Keratinocyte (primary cell): ENCODE results near the gene SPSB4. TPM values are rescaled to one million over a fixed set of nuclear protein-coding genes. Genes with fewer than 3 reads are reported as not detected.

Experiments used
- DNase-seq: peaks from one replicate; pipeline ENCODE4 v3.0.0-alpha.2; 2011; ENCODE audit warnings: low read depth, missing footprints, low spot score
- FAIRE-seq: peaks from 2 replicates; lab custom pipeline; 2011; peaks lifted over from hg19 to GRCh38; lab: Jason Lieb, UNC
- H2AFZ ChIP-seq: 2 replicates; pipeline ENCODE4 v1.6.0; 2012; ENCODE audit warnings: low read length, control low read depth, inconsistent platforms; ENCODE audit not compliant: control insufficient read depth
- H3K27ac ChIP-seq: 2 replicates; pipeline ENCODE4 v1.5.1; 2011; ENCODE audit warnings: low read length; ENCODE audit not compliant: control insufficient read depth, insufficient read depth
- H3K27me3 ChIP-seq: 3 replicates; pipeline ENCODE4 v1.6.0; 2011; ENCODE audit warnings: low read length; ENCODE audit not compliant: control insufficient read depth, insufficient read depth; ENCODE audit errors: extremely low read depth
- H3K36me3 ChIP-seq, 2 experiments: 2 replicates in 1 of 2; 3 replicates in 1 of 2; pipeline ENCODE4 v1.5.1; 2011; ENCODE audit warnings: low read length in 2 of 2, mild to moderate bottlenecking in 1 of 2; ENCODE audit not compliant: control insufficient read depth in 2 of 2, insufficient read depth in 2 of 2; ENCODE audit errors: extremely low read depth in 1 of 2
- H3K4me1 ChIP-seq: 3 replicates; pipeline ENCODE4 v1.5.1; 2011; ENCODE audit warnings: low read length; ENCODE audit not compliant: control insufficient read depth, insufficient read depth; ENCODE audit errors: extremely low read depth
- H3K4me2 ChIP-seq: 3 replicates; pipeline ENCODE4 v1.6.0; 2011; ENCODE audit warnings: low read depth, low read length; ENCODE audit not compliant: control insufficient read depth, insufficient read depth; ENCODE audit errors: extremely low read depth
- H3K4me3 ChIP-seq, 3 experiments: fragments of 200-600 bp in 1 of 3; sonication (generic) in 1 of 3; 2 replicates in 2 of 3; 3 replicates in 1 of 3; pipeline ENCODE4 v1.5.1; 2011 to 2016; ENCODE audit warnings: low read length in 3 of 3, mild to moderate bottlenecking in 3 of 3, control low read depth in 2 of 3, inconsistent platforms in 1 of 3, low read depth in 1 of 3, mixed read lengths in 1 of 3, mixed run types in 1 of 3, moderate library complexity in 1 of 3; ENCODE audit not compliant: control insufficient read depth in 2 of 3, insufficient read depth in 2 of 3; ENCODE audit errors: extremely low read depth in 1 of 3
- H3K79me2 ChIP-seq: 2 replicates; pipeline ENCODE4 v1.6.0; 2012; ENCODE audit warnings: low read length; ENCODE audit not compliant: control insufficient read depth, insufficient read depth
- H3K9ac ChIP-seq: 3 replicates; pipeline ENCODE4 v1.6.0; 2011; ENCODE audit warnings: low read length; ENCODE audit not compliant: control insufficient read depth, insufficient read depth; ENCODE audit errors: extremely low read depth
- H3K9me1 ChIP-seq: 3 replicates; pipeline ENCODE4 v1.6.0; 2011; ENCODE audit warnings: low read length; ENCODE audit not compliant: control insufficient read depth, insufficient read depth; ENCODE audit errors: extremely low read depth
- H3K9me3 ChIP-seq: 2 replicates; pipeline ENCODE4 v1.5.1; 2012; ENCODE audit warnings: low read depth, low read length; ENCODE audit not compliant: control insufficient read depth
- H4K20me1 ChIP-seq: 3 replicates; pipeline ENCODE4 v1.6.0; 2011; ENCODE audit warnings: low read length; ENCODE audit not compliant: control insufficient read depth, insufficient read depth; ENCODE audit errors: extremely low read depth
- EZH2 ChIP-seq: IDR thresholded peaks from one replicate; pipeline ENCODE4 v1.6.1; 2012; ENCODE audit warnings: inconsistent platforms, mild to moderate bottlenecking, low read length, moderate library complexity
- dilution Hi-C: fragments of 300-500 bp; cut with MboI; formaldehyde crosslinking; loops from one replicate; pipeline ENCODE4 v1.7.0; 2020; ENCODE audit warnings: low sequenced_read_pairs; ENCODE audit not compliant: extremely low pct_ligation_motif_present
- polyA plus RNA-seq, 5 experiments: library from polyadenylated mRNA; depleted of rRNA in 3 of 5; stranded (reverse) in 3 of 5; stranded (forward) in 1 of 5; unstranded in 1 of 5; fragments of >200 nt; gene quantifications; 1 replicate in 1 of 5; 2 replicates in 3 of 5; 3 replicates in 1 of 5; pipeline versions ENCODE4 v1.2.1 to v1.2.3, GENCODE V29; 2011 to 2012; ENCODE audit warnings: missing spikeins in 2 of 5, low read depth in 1 of 5, low replicate concordance in 1 of 5
- TF ChIP-seq, protein P1 (sequence below), 3 experiments: IDR thresholded peaks in 1 of 3; conservative IDR thresholded peaks in 1 of 3; optimal IDR thresholded peaks in 1 of 3; 2 replicates in 2 of 3; 3 replicates in 1 of 3; pipeline versions ENCODE3 to v1.5.1; 2011; ENCODE audit warnings: low read length in 3 of 3, mild to moderate bottlenecking in 3 of 3, moderate library complexity in 2 of 3, control low read depth in 1 of 3, inconsistent platforms in 1 of 3; ENCODE audit not compliant: insufficient read depth in 2 of 3; ENCODE audit errors: extremely low read depth in 1 of 3

The SPSB4 gene
- polyA plus RNA-seq, 1 donor (not counting 4 experiments of a cell fraction or from before 2014, with no cell fraction given), result not detected

DNA sequence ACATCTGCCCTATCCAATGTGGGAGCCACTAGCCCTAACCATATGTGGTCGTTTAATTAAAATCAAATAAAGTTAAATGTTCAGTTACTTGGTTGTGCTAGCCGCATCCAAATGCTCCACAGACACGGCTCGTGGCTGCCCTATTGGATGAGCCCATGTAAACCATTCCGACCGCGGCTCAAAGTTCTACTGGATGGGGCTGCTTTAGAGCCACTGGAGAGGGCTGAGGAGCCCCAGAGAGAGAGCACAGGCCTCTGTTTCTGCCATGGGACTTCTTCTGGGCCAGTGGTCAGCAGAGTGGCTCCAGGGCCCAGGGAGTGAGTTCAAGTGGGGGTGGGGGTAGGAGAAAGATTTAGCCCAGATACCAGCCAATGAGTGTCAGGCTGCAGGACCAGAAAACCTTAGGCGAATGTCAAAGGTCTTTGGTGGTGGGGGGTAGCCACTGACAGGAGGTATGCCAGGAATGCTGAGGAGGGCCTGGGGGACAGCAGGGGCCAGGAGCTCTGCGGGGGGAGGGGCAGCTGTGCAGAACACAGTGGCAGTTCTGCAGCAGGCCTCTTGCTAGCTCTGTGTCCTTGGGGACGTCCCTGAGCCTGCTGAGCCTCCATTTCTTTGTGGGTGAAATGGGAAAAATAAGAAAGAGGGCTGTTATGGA, 30.1 kb downstream of the SPSB4 start:
- no peak for DNase-seq
- no peak overlapping the region for H3K4me3 ChIP-seq
- no peak overlapping the region for H3K9ac ChIP-seq
- no peaks in the 10 kb centered on the region for H3K9me3 ChIP-seq
- dilution Hi-C loops, result no loop called here
- no peak overlapping the region for H3K27ac ChIP-seq
- no peak overlapping the region for H3K4me2 ChIP-seq
- H3K79me2 ChIP-seq, result no peaks in the 10 kb centered on the region
- FAIRE-seq, result no peak
- H2AFZ ChIP-seq, result no peak overlapping the region
- TF ChIP-seq EZH2, result no peak
- TF ChIP-seq, protein P1, sequence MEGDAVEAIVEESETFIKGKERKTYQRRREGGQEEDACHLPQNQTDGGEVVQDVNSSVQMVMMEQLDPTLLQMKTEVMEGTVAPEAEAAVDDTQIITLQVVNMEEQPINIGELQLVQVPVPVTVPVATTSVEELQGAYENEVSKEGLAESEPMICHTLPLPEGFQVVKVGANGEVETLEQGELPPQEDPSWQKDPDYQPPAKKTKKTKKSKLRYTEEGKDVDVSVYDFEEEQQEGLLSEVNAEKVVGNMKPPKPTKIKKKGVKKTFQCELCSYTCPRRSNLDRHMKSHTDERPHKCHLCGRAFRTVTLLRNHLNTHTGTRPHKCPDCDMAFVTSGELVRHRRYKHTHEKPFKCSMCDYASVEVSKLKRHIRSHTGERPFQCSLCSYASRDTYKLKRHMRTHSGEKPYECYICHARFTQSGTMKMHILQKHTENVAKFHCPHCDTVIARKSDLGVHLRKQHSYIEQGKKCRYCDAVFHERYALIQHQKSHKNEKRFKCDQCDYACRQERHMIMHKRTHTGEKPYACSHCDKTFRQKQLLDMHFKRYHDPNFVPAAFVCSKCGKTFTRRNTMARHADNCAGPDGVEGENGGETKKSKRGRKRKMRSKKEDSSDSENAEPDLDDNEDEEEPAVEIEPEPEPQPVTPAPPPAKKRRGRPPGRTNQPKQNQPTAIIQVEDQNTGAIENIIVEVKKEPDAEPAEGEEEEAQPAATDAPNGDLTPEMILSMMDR (optimal IDR thresholded peaks at IDR 0.05 in 1 of 3, IDR thresholded peaks at IDR 0.05 in 1 of 3, conservative IDR thresholded peaks at IDR 0.05 in 1 of 3; ENCODE audit: extremely low read depth in 1 of 3, insufficient read depth in 2 of 3, low read length in 3 of 3), result no peak
- no peaks in the 10 kb centered on the region for H3K36me3 ChIP-seq
- H4K20me1 ChIP-seq, result no peaks in the 10 kb centered on the region
- no peaks in the 10 kb centered on the region for H3K9me1 ChIP-seq
- H3K27me3 ChIP-seq, result peaks cover 25% of the 10 kb centered on the region
- no peaks in the 10 kb centered on the region for H3K4me1 ChIP-seq

GRCh38 chr3:141082064-141082463, 30.9 kb downstream of the SPSB4 start:
- Histone ChIP-seq H3K79me2 (no peaks in the 10 kb centered on the region), H3K27ac (no peak overlapping the region), H3K27me3 (peaks cover 20% of the 10 kb centered on the region), H4K20me1 (no peaks in the 10 kb centered on the region), H3K9me1 (no peaks in the 10 kb centered on the region), H3K9ac (no peak overlapping the region), H2AFZ (no peak overlapping the region), H3K9me3 (no peaks in the 10 kb centered on the region), H3K4me2 (no peak overlapping the region), H3K4me3 (no peak overlapping the region), H3K36me3 (no peaks in the 10 kb centered on the region), H3K4me1 (no peaks in the 10 kb centered on the region)
- DNase-seq, result no peak
- no peak for FAIRE-seq
- no peak for TF ChIP-seq EZH2
- TF ChIP-seq, protein P1 (optimal IDR thresholded peaks at IDR 0.05 in 1 of 3, IDR thresholded peaks at IDR 0.05 in 1 of 3, conservative IDR thresholded peaks at IDR 0.05 in 1 of 3; ENCODE audit: extremely low read depth in 1 of 3, insufficient read depth in 2 of 3, low read length in 3 of 3), result no peak
- dilution Hi-C loops, result no loop called here
